MM.1S (cell line): ENCODE results near the gene PEX13.

Experiments
- EZH2 ChIP-seq: fragments of 300-600 bp; sonication (generic); optimal IDR thresholded peaks from 2 replicates; pipeline ENCODE3; 2017; ENCODE audit warnings: low read depth, mild to moderate bottlenecking, antibody characterized with exemption, low read length, mixed read lengths
- EZH2phosphoT487 ChIP-seq: fragments of 300-600 bp; sonication (generic); IDR thresholded peaks from 2 replicates; pipeline ENCODE4 v1.6.1; 2018; ENCODE audit warnings: antibody characterized with exemption, low read length
- TF ChIP-seq, protein P1 (sequence below): fragments of 300-600 bp; sonication (generic); IDR thresholded peaks from 2 replicates; pipeline ENCODE4 v1.5.1; 2016; ENCODE audit warnings: antibody characterized with exemption, low read length, mixed read lengths

DNA sequence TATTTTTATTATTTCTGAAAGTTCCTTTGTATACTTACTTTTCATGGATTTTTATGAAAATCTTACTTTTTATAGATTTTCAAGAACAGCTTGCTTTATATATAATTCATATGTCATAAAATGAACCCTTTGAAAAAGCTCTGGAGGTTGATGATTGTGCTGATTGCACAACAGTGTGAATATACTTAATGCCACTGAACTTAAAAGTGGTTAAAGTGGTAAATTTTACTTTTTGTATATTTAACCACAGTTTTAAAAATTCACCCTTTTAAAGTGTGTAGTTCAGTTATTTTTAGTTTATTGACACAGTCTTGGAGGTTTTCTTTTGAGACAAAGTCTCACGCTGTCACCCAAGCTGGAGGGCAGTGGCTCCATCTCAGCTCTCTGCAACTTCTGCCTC lies 56.6 kb downstream of the PEX13 start:
- TF ChIP-seq, protein P1, sequence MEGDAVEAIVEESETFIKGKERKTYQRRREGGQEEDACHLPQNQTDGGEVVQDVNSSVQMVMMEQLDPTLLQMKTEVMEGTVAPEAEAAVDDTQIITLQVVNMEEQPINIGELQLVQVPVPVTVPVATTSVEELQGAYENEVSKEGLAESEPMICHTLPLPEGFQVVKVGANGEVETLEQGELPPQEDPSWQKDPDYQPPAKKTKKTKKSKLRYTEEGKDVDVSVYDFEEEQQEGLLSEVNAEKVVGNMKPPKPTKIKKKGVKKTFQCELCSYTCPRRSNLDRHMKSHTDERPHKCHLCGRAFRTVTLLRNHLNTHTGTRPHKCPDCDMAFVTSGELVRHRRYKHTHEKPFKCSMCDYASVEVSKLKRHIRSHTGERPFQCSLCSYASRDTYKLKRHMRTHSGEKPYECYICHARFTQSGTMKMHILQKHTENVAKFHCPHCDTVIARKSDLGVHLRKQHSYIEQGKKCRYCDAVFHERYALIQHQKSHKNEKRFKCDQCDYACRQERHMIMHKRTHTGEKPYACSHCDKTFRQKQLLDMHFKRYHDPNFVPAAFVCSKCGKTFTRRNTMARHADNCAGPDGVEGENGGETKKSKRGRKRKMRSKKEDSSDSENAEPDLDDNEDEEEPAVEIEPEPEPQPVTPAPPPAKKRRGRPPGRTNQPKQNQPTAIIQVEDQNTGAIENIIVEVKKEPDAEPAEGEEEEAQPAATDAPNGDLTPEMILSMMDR = no peak
- TF ChIP-seq EZH2 = no peak
- no peak for TF ChIP-seq EZH2phosphoT487
